ENCODE measurements around the gene LCOR. TPM values are rescaled to one million over a fixed set of nuclear protein-coding genes. Genes with fewer than 3 reads are reported as not detected.

Gene LCOR
- total and polyA plus RNA-seq, 2 of the 13 experiments (the other 11 are each of a cell fraction or from before 2014, with no cell fraction given) = 12.4 to 23.7 TPM

DNA sequence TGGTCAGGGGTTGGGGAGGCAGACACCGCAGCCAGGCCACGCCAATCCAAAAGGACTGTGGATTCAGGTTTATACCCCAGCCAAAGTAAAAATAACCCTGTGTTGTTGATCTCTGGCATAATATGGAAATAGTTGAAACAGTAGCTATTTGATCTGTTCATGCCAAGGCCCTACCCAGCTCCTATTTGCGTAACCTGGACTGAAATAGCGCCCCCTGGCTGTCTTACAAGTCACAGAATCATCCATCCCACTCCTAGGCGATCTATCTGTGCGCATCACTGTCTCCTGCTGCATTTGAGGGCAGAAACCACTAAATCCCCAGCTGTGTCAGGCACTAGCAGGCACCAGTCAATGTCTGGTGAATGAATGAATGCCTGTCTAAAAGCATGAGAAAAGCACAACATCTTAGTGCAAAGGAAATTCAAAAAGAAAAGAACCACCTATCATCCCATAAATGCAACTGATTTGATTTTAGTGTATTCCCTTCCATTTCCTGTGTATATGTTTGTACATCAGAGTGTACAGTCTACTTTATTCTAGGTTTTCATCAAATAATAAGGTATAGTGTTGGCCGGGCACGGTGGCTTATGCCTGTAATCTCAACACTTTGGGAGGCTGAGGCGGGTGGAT, 193.6 kb downstream of the LCOR start:
- Histone ChIP-seq H3K4me1 (ENCODE audit: insufficient read depth, low read length) (peaks cover 53% of the 10 kb centered on the region), H3K9ac (ENCODE audit: insufficient read depth, low read depth, low read length) (no peak overlapping the region), H2AFZ (ENCODE audit: low read length) (no peak overlapping the region), H3K79me2 (ENCODE audit: insufficient read depth, low read length) (no peaks in the 10 kb centered on the region), H4K20me1 (ENCODE audit: insufficient read depth, low read length) (no peaks in the 10 kb centered on the region), H3K27me3 (ENCODE audit: control insufficient read depth in 1 of 2, insufficient read depth in 2 of 2, low read length in 2 of 2) (peaks cover 2 to 10% of the 10 kb centered on the region in 2 experiments; a peak in 3 of 5 replicates), H3K4me2 (ENCODE audit: low read depth, low read length) (no peak overlapping the region), H3K27ac (ENCODE audit: extremely low read length, insufficient read depth, low read length) (no peak overlapping the region), H3K36me3 (replicated peaks in 1 of 2; ENCODE audit: control insufficient read depth in 1 of 2, insufficient read depth in 2 of 2, low read length in 2 of 2) (no peaks in the 10 kb centered on the region), H3K9me3 (ENCODE audit: low read length) (no peaks in the 10 kb centered on the region), H3K4me3 (replicated peaks in 1 of 3; ENCODE audit: insufficient read depth in 1 of 3, low read depth in 2 of 3, low read length in 3 of 3) (no peak overlapping the region)
- ATAC-seq (peak; percentile 75), FAIRE-seq (peak; percentile 63), DNase-seq (ENCODE audit: low spot score) (peak; percentile 50)
- CTCF ChIA-PET (ENCODE audit: low intra/inter-chr PET ratio, low total read pairs) = interaction anchor here (1.0 kb wide), 1 partner anchor 115 kb away, joined by 3 read pairs; no protein-coding TSS in a partner anchor
- intact Hi-C loops (cut with micrococcal nuclease; ENCODE audit: unreplicated experiment) (loop anchor here (1.0 to 2.0 kb wide), 2 partner anchors 43 to 261 kb away; no protein-coding TSS in a partner anchor), in situ Hi-C loops (cut with HindIII; ENCODE audit: extremely low pct_ligation_motif_present, low pct_unique_long_range_greater_than_20kb) (no loop called here)
- 55% methylated on average over 9 of the region's 9 CpGs for WGBS (ENCODE audit: low lambda C conversion rate)
- POLR2A ChIA-PET = interaction anchor here (0.9 kb wide), 1 partner anchor 22 kb away, joined by 6 read pairs; no protein-coding TSS in a partner anchor
- no TSS peak for BruUV-seq (replicated peaks)
- TF ChIP-seq, protein P1, sequence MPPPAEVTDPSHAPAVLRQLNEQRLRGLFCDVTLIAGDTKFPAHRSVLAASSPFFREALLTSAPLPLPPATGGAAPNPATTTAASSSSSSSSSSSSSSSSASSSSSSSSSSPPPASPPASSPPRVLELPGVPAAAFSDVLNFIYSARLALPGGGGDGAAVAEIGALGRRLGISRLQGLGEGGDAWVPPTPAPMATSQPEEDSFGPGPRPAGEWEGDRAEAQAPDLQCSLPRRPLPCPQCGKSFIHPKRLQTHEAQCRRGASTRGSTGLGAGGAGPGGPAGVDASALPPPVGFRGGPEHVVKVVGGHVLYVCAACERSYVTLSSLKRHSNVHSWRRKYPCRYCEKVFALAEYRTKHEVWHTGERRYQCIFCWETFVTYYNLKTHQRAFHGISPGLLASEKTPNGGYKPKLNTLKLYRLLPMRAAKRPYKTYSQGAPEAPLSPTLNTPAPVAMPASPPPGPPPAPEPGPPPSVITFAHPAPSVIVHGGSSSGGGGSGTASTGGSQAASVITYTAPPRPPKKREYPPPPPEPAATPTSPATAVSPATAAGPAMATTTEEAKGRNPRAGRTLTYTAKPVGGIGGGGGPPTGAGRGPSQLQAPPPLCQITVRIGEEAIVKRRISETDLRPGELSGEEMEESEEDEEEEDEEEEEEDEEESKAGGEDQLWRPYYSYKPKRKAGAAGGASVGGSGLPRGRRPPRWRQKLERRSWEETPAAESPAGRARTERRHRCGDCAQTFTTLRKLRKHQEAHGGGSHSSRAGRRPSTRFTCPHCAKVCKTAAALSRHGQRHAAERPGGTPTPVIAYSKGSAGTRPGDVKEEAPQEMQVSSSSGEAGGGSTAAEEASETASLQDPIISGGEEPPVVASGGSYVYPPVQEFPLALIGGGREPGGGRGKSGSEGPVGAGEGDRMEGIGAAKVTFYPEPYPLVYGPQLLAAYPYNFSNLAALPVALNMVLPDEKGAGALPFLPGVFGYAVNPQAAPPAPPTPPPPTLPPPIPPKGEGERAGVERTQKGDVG (CRISPR knock-in tag; IDR thresholded peaks at IDR 0.05; ENCODE audit: borderline replicate concordance) = no peak
- TF ChIP-seq, protein P2, sequence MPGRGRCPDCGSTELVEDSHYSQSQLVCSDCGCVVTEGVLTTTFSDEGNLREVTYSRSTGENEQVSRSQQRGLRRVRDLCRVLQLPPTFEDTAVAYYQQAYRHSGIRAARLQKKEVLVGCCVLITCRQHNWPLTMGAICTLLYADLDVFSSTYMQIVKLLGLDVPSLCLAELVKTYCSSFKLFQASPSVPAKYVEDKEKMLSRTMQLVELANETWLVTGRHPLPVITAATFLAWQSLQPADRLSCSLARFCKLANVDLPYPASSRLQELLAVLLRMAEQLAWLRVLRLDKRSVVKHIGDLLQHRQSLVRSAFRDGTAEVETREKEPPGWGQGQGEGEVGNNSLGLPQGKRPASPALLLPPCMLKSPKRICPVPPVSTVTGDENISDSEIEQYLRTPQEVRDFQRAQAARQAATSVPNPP (CRISPR knock-in tag; IDR thresholded peaks at IDR 0.05) = no peak
- TF ChIP-seq NFYC (CRISPR knock-in tag; IDR thresholded peaks at IDR 0.05) = no peak
- no peak for TF ChIP-seq MEIS1 (CRISPR knock-in tag; IDR thresholded peaks at IDR 0.05; ENCODE audit: borderline replicate concordance)
- no peak for TF ChIP-seq ZNF598 (CRISPR knock-in tag; IDR thresholded peaks at IDR 0.05; ENCODE audit: borderline replicate concordance)
- TF ChIP-seq ZNF75D (CRISPR knock-in tag; IDR thresholded peaks at IDR 0.05; ENCODE audit: borderline replicate concordance) = no peak
- TF ChIP-seq SP2 (CRISPR knock-in tag; IDR thresholded peaks at IDR 0.05) = no peak
- no peak for TF ChIP-seq ZNF644 (CRISPR knock-in tag; IDR thresholded peaks at IDR 0.05; ENCODE audit: low read depth)
- TF ChIP-seq, protein P3, sequence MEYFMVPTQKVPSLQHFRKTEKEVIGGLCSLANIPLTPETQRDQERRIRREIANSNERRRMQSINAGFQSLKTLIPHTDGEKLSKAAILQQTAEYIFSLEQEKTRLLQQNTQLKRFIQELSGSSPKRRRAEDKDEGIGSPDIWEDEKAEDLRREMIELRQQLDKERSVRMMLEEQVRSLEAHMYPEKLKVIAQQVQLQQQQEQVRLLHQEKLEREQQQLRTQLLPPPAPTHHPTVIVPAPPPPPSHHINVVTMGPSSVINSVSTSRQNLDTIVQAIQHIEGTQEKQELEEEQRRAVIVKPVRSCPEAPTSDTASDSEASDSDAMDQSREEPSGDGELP (IDR thresholded peaks at IDR 0.05; ENCODE audit: borderline replicate concordance, low read depth) = no peak
- TF ChIP-seq, protein P4, sequence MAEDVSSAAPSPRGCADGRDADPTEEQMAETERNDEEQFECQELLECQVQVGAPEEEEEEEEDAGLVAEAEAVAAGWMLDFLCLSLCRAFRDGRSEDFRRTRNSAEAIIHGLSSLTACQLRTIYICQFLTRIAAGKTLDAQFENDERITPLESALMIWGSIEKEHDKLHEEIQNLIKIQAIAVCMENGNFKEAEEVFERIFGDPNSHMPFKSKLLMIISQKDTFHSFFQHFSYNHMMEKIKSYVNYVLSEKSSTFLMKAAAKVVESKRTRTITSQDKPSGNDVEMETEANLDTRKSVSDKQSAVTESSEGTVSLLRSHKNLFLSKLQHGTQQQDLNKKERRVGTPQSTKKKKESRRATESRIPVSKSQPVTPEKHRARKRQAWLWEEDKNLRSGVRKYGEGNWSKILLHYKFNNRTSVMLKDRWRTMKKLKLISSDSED (CRISPR knock-in tag; IDR thresholded peaks at IDR 0.05) = no peak
- TF ChIP-seq DPF2 (CRISPR knock-in tag; IDR thresholded peaks at IDR 0.05; ENCODE audit: borderline replicate concordance, low read depth) = no peak
- TF ChIP-seq TSC22D2 (CRISPR knock-in tag; IDR thresholded peaks at IDR 0.05; ENCODE audit: borderline replicate concordance) = no peak
- TF ChIP-seq GFI1 (CRISPR knock-in tag; IDR thresholded peaks at IDR 0.05; ENCODE audit: borderline replicate concordance) = no peak
- TF ChIP-seq, protein P5, sequence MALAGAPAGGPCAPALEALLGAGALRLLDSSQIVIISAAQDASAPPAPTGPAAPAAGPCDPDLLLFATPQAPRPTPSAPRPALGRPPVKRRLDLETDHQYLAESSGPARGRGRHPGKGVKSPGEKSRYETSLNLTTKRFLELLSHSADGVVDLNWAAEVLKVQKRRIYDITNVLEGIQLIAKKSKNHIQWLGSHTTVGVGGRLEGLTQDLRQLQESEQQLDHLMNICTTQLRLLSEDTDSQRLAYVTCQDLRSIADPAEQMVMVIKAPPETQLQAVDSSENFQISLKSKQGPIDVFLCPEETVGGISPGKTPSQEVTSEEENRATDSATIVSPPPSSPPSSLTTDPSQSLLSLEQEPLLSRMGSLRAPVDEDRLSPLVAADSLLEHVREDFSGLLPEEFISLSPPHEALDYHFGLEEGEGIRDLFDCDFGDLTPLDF (CRISPR knock-in tag; IDR thresholded peaks at IDR 0.05) = no peak
- no peak for TF ChIP-seq ZFP37 (CRISPR knock-in tag; IDR thresholded peaks at IDR 0.05; ENCODE audit: borderline replicate concordance)
- peak; percentile 23; the same call in 1 of the 2 replicates for TF ChIP-seq ZFX (CRISPR knock-in tag; IDR thresholded peaks at IDR 0.05; ENCODE audit: low read depth)
